Esophagus squamous epithelium (tissue), 4 donors: ENCODE measurements around the gene COL3A1.

Experiments
- POLR2A ChIP-seq, 4 donors: fragments of 450-650 bp; IDR thresholded peaks; one replicate each; pipeline ENCODE4 v1.6.1; 2017; ENCODE audit warnings: antibody characterized with exemption in 4 of 4, mild to moderate bottlenecking in 4 of 4, moderate library complexity in 3 of 4
- TF ChIP-seq, protein P1 (sequence below), 6 experiments: fragments of 450-650 bp in 4 of 6; fragments of 200-600 bp in 2 of 6; sonication (generic) in 2 of 6; IDR thresholded peaks; one replicate each; pipeline ENCODE4 v1.5.1; 2016 to 2019; ENCODE audit warnings: antibody characterized with exemption in 6 of 6, mild to moderate bottlenecking in 4 of 6, moderate library complexity in 4 of 6

DNA sequence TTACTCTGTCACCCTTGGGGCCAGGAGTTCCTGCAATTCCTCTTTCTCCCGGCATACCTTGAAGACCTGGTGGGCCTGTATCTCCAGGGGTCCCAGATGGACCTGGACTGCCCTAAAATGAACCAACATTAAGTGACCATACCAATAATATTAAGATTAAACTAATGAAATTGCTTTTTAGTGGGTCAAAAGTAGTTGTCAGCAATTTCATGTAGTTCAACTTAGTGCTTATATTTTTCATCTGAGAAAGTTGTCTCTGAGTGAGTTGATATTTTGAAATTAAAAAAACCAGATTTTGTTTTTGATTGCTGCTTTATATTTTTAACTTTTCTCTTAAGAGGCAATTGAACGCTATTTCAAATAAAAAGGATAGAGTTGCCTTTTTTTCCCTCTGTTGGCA lies 83.1 kb downstream of the COL3A1 start:
- TF ChIP-seq, protein P1, sequence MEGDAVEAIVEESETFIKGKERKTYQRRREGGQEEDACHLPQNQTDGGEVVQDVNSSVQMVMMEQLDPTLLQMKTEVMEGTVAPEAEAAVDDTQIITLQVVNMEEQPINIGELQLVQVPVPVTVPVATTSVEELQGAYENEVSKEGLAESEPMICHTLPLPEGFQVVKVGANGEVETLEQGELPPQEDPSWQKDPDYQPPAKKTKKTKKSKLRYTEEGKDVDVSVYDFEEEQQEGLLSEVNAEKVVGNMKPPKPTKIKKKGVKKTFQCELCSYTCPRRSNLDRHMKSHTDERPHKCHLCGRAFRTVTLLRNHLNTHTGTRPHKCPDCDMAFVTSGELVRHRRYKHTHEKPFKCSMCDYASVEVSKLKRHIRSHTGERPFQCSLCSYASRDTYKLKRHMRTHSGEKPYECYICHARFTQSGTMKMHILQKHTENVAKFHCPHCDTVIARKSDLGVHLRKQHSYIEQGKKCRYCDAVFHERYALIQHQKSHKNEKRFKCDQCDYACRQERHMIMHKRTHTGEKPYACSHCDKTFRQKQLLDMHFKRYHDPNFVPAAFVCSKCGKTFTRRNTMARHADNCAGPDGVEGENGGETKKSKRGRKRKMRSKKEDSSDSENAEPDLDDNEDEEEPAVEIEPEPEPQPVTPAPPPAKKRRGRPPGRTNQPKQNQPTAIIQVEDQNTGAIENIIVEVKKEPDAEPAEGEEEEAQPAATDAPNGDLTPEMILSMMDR (IDR thresholded peaks at IDR 0.05): no peak
- no peak for TF ChIP-seq POLR2A (IDR thresholded peaks at IDR 0.05)
